Cardiac muscle cell (in vitro differentiated cells and primary cell): ENCODE results near the gene MYOG. TPM values are rescaled to one million over a fixed set of nuclear protein-coding genes. Genes with fewer than 3 reads are reported as not detected.

Experiments
- DNase-seq, 2 donors: peaks; one replicate each; pipeline versions ENCODE4 v3.0.0 to v3.0.0-alpha.2; 2010 to 2017; ENCODE audit warnings: low read depth in 1 of 2, low spot score in 1 of 2
- H3K27ac ChIP-seq: fragments of 200-600 bp; sonication (generic); 2 replicates; pipeline ENCODE4 v1.5.1; 2016
- H3K27me3 ChIP-seq: fragments of 200-600 bp; sonication (generic); 2 replicates; pipeline ENCODE4 v1.6.0; 2016; ENCODE audit warnings: control low read depth
- H3K36me3 ChIP-seq: fragments of 200-600 bp; sonication (generic); 2 replicates; pipeline ENCODE4 v1.5.1; 2016; ENCODE audit warnings: control low read depth
- H3K4me1 ChIP-seq: fragments of 200-600 bp; sonication (generic); 2 replicates; pipeline ENCODE4 v1.8.1; 2017; ENCODE audit warnings: low read depth, mild to moderate bottlenecking, mixed run types
- H3K4me3 ChIP-seq: fragments of 200-600 bp; sonication (generic); 2 replicates; pipeline ENCODE4 v1.5.1; 2016; ENCODE audit warnings: mild to moderate bottlenecking
- H3K9me3 ChIP-seq: fragments of 200-600 bp; sonication (generic); 2 replicates; pipeline ENCODE4 v1.5.1; 2017; ENCODE audit warnings: low read depth, mild to moderate bottlenecking, control low read depth
- polyA plus RNA-seq: library from polyadenylated mRNA; unstranded; fragments of >200 nt; fragmentation: Nextera tagmentation; extraction: Ambion mirVana; gene quantifications from 2 replicates; pipeline ENCODE4 v1.2.1, GENCODE V29; 2016
- total RNA-seq: library from RNA; depleted of rRNA; stranded (reverse); fragments of >200 nt; gene quantifications from 2 replicates; pipeline ENCODE4 v1.2.3, GENCODE V29; 2016
- TF ChIP-seq, protein P1 (sequence below): IDR thresholded peaks from 2 replicates; pipeline ENCODE4 v1.5.1; 2012; ENCODE audit warnings: low read depth, mild to moderate bottlenecking, low read length

MYOG gene
- total and polyA plus RNA-seq, 2 experiments from 2014 or later: 0.18 TPM; not detected in 1

DNA sequence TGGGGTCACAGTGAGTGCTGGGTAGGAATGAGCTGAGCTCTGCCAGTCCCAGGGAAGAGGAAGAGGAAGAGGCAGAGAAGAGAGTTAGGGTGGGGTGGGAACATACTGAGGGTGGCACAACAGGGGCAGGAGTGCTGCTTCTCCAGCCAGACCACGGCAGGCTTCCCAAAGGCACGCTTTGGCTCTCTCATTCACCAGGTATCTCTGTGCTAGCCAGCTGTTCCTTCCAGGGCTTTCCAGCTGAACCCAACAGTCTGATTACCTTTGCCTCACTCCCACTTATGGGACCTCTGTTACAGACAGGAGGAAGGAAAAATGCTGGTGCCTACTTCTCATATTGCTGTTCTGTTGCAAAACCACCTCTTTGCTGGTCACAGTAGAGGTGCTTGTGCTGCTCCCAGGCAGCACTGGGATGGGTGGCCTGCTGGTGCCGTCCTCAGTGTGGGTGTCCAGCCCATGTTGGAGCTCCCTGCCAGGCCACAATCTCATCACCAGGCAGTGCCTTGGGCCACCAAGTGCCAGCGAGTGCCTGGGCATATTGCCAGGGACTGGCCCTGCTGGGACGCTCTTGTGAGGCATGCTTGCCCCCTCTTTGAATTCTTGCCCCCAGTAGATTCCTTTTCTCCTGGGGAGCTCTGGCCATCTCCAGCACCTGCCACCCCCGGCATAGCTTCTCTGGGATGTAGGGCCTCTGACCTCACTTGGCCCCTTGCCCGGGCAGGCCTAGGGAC is 43.9 kb upstream of the MYOG start:
- no peak for DNase-seq
- H3K36me3 ChIP-seq: no peaks in the 10 kb centered on the region
- H3K27ac ChIP-seq: no peak overlapping the region
- no peak overlapping the region for H3K4me3 ChIP-seq
- TF ChIP-seq, protein P1, sequence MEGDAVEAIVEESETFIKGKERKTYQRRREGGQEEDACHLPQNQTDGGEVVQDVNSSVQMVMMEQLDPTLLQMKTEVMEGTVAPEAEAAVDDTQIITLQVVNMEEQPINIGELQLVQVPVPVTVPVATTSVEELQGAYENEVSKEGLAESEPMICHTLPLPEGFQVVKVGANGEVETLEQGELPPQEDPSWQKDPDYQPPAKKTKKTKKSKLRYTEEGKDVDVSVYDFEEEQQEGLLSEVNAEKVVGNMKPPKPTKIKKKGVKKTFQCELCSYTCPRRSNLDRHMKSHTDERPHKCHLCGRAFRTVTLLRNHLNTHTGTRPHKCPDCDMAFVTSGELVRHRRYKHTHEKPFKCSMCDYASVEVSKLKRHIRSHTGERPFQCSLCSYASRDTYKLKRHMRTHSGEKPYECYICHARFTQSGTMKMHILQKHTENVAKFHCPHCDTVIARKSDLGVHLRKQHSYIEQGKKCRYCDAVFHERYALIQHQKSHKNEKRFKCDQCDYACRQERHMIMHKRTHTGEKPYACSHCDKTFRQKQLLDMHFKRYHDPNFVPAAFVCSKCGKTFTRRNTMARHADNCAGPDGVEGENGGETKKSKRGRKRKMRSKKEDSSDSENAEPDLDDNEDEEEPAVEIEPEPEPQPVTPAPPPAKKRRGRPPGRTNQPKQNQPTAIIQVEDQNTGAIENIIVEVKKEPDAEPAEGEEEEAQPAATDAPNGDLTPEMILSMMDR: no peak
- H3K27me3 ChIP-seq: no peaks in the 10 kb centered on the region
- no peaks in the 10 kb centered on the region for H3K9me3 ChIP-seq
- H3K4me1 ChIP-seq: peaks cover 55% of the 10 kb centered on the region

DNA sequence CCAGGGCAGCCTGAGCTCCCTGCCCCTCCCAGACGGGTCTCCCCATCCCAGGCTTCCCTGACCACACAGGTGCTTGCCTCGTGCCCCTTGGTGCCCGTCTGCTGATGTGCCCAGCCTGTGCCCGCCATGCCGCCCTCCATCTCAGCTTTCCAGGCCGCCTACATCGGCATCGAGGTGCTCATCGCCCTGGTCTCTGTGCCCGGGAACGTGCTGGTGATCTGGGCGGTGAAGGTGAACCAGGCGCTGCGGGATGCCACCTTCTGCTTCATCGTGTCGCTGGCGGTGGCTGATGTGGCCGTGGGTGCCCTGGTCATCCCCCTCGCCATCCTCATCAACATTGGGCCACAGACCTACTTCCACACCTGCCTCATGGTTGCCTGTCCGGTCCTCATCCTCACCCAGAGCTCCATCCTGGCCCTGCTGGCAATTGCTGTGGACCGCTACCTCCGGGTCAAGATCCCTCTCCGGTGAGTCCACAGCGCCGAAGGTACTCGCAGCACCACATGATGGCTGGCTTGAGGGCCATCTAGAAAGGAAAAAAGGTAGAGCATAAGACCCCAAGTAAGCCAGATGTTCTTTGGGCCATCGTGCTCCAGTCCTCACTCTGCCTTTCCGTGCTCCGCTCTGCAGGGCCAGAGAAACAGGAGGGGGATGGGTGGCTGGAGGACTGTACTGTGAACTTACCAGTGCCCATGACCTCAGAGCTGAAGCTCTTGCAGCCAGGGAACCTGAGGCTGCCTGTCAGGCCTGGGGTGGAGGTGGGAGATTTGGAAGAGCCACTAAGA is 43.1 kb upstream of the MYOG start:
- H3K27me3 ChIP-seq: no peaks in the 10 kb centered on the region
- H3K36me3 ChIP-seq: no peaks in the 10 kb centered on the region
- peak overlapping the region; percentile 34 for H3K4me3 ChIP-seq
- H3K9me3 ChIP-seq: no peaks in the 10 kb centered on the region
- peak overlapping the region; percentile 50 for H3K27ac ChIP-seq
- peaks cover 57% of the 10 kb centered on the region for H3K4me1 ChIP-seq
- TF ChIP-seq, protein P1: no peak
- no peak for DNase-seq

DNA sequence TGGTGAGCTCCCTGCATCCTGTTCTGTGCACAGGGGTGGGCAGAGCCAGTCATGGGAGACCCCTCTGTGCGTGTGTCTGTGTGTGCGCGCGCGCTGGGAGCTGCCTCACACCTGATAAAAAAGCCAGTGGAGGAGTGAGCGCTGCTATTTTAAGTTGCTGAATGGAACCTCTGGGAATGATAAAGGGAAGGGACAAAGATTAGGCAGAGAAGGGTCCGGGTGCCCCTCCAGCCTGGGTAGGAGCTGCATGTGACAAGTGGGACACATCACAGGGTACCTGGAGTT is 42.6 kb upstream of the MYOG start:
- Histone ChIP-seq H3K9me3 (no peaks in the 10 kb centered on the region), H3K36me3 (no peaks in the 10 kb centered on the region), H3K27me3 (no peaks in the 10 kb centered on the region), H3K4me1 (peaks cover 54% of the 10 kb centered on the region), H3K4me3 (peak overlapping the region; percentile 34), H3K27ac (peak overlapping the region; percentile 50)
- TF ChIP-seq, protein P1: no peak
- no peak for DNase-seq

DNA sequence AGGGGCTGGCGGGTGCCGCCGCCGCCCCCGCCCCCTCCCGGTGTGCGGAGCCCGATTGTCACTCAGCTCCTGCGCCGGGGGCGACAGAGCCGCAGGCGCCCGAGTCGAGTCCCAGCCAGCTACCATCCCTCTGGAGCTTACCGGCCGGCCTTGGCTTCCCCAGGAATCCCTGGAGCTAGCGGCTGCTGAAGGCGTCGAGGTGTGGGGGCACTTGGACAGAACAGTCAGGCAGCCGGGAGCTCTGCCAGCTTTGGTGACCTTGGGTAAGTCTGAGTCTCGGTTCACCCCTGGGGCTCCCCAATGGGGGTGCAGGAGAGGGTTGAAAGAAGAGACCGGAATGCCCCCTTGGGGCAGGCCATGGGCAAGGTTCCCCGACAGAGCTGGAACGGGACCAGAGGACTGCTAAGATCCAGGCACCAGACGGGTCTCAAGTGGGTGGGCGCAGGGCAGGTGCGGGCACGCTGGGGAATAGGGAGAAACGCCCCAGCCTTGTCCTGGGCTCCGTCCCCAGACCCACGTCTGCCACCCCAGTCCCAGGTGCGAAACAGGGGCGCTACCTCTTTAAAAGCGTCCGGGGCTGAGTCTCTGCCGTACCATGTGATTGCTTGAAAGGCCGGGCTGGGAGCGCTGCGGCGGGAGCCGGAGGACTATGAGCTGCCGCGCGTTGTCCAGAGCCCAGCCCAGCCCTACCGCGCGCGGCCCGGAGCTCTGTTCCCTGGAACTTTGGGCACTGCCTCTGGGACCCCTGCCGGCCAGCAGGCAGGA is 42.0 kb upstream of the MYOG start, which contains the start of gene ADORA1:
Gene ADORA1, plus strand, starts transcription at position 61 of the 765 bp plus-strand sequence. CDS start 1,116 bp downstream, outside the sequence.
- Histone ChIP-seq H3K4me1 (peaks cover 54% of the 10 kb centered on the region), H3K27me3 (no peaks in the 10 kb centered on the region), H3K4me3 (peak within 1 kb of the TSS; percentile 34), H3K27ac (peak within 1 kb of the TSS; percentile 50), H3K9me3 (no peaks in the 10 kb centered on the region), H3K36me3 (no peaks in the 10 kb centered on the region)
- TF ChIP-seq, protein P1: peak; percentile 3
- peak; percentile 70 to 91 for DNase-seq

DNA sequence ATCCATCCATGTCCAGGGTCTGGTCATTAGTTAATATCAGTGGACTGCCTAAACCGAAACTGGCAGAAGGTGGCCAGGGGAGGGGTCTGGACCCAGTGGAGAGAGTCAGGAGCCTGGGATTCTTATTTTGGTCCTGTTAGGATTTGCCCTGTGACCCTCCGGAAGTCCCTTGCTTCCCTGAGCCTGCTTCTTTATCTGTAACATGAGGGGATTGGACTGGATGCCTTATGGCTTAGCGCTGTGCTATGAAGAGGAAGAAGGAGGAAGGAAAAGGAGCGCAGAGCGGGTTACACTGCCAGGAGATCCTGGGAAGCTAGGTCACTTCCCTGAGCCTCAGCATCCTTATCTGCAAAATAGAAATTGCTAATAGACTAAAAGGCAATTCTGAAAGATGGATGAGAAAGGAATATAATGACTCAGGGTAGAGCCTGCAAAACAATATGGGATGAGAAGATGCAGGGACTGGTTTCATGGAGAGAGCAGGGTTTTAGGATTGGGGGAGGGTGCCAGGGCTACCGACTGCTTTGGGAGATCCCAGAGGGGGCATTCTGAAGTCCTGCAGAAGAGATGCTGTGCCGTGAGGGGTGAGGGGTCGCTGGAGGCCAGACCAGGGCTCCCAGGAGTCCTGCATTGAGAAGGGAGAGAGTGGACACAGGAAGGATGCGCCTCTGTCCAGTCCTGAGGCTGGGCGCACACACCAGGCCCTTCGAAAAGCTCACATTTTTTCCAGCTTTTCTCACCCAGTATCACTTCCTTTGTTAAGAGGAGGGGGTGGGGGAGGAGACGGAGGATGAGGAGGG is 41.3 kb upstream of the MYOG start:
- no peaks in the 10 kb centered on the region for H3K27me3 ChIP-seq
- H3K4me3 ChIP-seq: peak overlapping the region; percentile 34

More for the DNA sequence above, 41.3 kb upstream of the MYOG start:
- H3K36me3 ChIP-seq: no peaks in the 10 kb centered on the region
- H3K27ac ChIP-seq: no peak overlapping the region
- no peaks in the 10 kb centered on the region for H3K9me3 ChIP-seq
- TF ChIP-seq, protein P1: no peak
- H3K4me1 ChIP-seq: peaks cover 54% of the 10 kb centered on the region
- DNase-seq: peak in 1 of 2 donors; percentile 27
